BLaER1 treated with 17β-estradiol and CSF1 and Interleukin-3, amounts not matched to agents 10 nM and 100 nM (cell line): ENCODE measurements around the gene OBP2A.

Experiments
- H3K27ac ChIP-seq, 11 experiments: shearing (Covaris generic); formaldehyde crosslinking; 2 replicates each; pipeline ENCODE4 v1.8.1; 2022
- H3K27me3 ChIP-seq, 11 experiments: shearing (Covaris generic); formaldehyde crosslinking; 2 replicates each; pipeline ENCODE4 v1.8.1; 2022
- H3K36me3 ChIP-seq, 11 experiments: shearing (Covaris generic); formaldehyde crosslinking; 2 replicates each; pipeline ENCODE4 v1.8.1; 2022
- H3K4me1 ChIP-seq, 10 experiments: shearing (Covaris generic); formaldehyde crosslinking; 2 replicates each; pipeline ENCODE4 v1.8.1; 2022
- H3K4me2 ChIP-seq, 11 experiments: shearing (Covaris generic); formaldehyde crosslinking; 2 replicates each; pipeline ENCODE4 v1.8.1; 2022
- H3K4me3 ChIP-seq, 10 experiments: shearing (Covaris generic); formaldehyde crosslinking; 2 replicates each; pipeline ENCODE4 v1.8.1; 2022
- H3K9ac ChIP-seq, 11 experiments: shearing (Covaris generic); formaldehyde crosslinking; 2 replicates each; pipeline ENCODE4 v1.8.1; 2022
- H3K9me3 ChIP-seq, 11 experiments: shearing (Covaris generic); formaldehyde crosslinking; replicated peaks in 1 of 11; 2 replicates each; pipeline ENCODE4 v1.8.1; 2022
- H4K20me1 ChIP-seq, 11 experiments: shearing (Covaris generic); formaldehyde crosslinking; 2 replicates each; pipeline ENCODE4 v1.8.1; 2022
- Cebpa-rat ChIP-seq, 11 experiments: shearing (Covaris generic); IDR thresholded peaks; 2 replicates each; pipeline ENCODE4 v1.8.1; 2022

Gene OBP2A

GRCh38 chr9:135552021-135552697, 6.2 kb downstream of the OBP2A start:
- H3K9ac ChIP-seq, result peak overlapping the region in 1 of 11 experiments; percentile 62; a peak in 1 of 22 replicates
- no peak for TF ChIP-seq Cebpa-rat (IDR thresholded peaks at IDR 0.05)

DNA sequence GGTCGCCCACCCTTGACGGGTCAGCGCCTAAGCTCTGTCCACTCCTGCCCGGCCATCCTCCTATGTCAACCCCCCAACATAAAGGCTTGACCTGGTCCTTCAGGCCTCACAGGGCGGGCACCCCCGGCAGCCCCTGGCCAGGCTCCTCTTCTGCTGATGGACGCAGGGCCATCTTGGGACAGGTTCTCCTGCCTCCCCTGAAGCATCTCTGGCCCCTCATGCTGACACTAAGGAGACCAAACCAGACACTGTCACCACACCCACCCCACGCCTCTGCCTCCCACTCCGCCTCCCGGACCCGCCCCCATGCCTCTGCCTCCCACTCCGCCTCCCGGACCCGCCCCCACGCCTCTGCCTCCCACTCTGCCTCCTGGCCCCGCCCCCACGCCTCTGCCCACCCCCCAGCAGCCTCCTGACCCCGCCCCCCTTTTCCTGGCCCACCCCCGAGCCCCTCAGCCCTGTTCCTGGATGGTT, 6.8 kb downstream of the OBP2A start:
- Histone ChIP-seq H4K20me1 (peaks cover 0 to 10% (median 0%) of the 10 kb centered on the region in 11 experiments; a peak in 6 of 22 replicates), H3K4me2 (peak overlapping the region in 2 of 11 experiments; percentile 80 to 82; a peak in 2 of 22 replicates), H3K9me3 (no peaks in the 10 kb centered on the region), H3K27me3 (peaks cover 0 to 7% (median 0%) of the 10 kb centered on the region in 11 experiments; a peak in 1 of 22 replicates), H3K36me3 (no peaks in the 10 kb centered on the region), H3K4me1 (peaks cover 10 to 28% (median 26%) of the 10 kb centered on the region in 10 experiments; a peak in 19 of 20 replicates), H3K9ac (no peak overlapping the region), H3K27ac (0 out of 22 replicates have a peak overlapping the region, but pooled peaks of 1 of the 11 experiments have one; percentile 17), H3K4me3 (no peak overlapping the region)
- TF ChIP-seq Cebpa-rat (IDR thresholded peaks at IDR 0.05), result no peak

More at GRCh38 chr9:135552021-135552697, 6.2 kb downstream of the OBP2A start:
- Histone ChIP-seq H3K4me3 (no peak overlapping the region), H3K4me1 (peaks cover 10 to 28% (median 26%) of the 10 kb centered on the region in 10 experiments; a peak in 19 of 20 replicates), H3K9me3 (no peaks in the 10 kb centered on the region), H3K27ac (0 out of 22 replicates have a peak overlapping the region, but pooled peaks of 1 of the 11 experiments have one; percentile 17), H4K20me1 (peaks cover 0 to 10% (median 0%) of the 10 kb centered on the region in 11 experiments; a peak in 6 of 22 replicates), H3K4me2 (peak overlapping the region in 9 of 11 experiments; percentile 23 to 82 (median 74); a peak in 10 of 22 replicates), H3K27me3 (peaks cover 0 to 7% (median 0%) of the 10 kb centered on the region in 11 experiments; a peak in 1 of 22 replicates), H3K36me3 (no peaks in the 10 kb centered on the region)

GRCh38 chr9:135554718-135555117, 8.8 kb downstream of the OBP2A start:
- Histone ChIP-seq H3K4me3 (no peak overlapping the region), H3K27me3 (peaks cover 0 to 7% (median 0%) of the 10 kb centered on the region in 11 experiments; a peak in 1 of 22 replicates), H3K4me2 (no peak overlapping the region), H3K9me3 (no peaks in the 10 kb centered on the region), H3K9ac (no peak overlapping the region), H3K27ac (no peak overlapping the region), H3K4me1 (peaks cover 10 to 28% (median 26%) of the 10 kb centered on the region in 10 experiments; a peak in 19 of 20 replicates), H4K20me1 (peaks cover 0 to 10% (median 0%) of the 10 kb centered on the region in 11 experiments; a peak in 6 of 22 replicates), H3K36me3 (no peaks in the 10 kb centered on the region)
- TF ChIP-seq Cebpa-rat (IDR thresholded peaks at IDR 0.05), result no peak

DNA sequence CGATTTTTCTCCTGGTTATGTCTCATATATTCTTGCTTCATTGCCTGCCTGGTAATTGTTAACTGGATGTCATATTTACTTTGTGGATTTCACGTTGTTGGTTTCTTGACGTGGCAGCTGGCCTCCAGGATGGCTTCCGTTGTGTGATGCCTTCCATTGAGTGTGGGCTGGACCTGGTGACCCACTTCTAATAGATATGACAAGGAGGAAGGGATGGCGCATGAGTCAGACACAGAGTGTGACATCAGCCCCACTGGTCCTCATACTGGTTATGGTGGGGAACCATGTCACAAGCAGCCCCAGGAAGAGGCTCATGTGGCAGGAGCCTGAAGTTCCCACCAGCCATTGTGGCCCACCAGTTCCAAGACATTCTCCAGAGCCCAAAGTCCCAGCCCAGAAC, 9.3 kb downstream of the OBP2A start:
- Histone ChIP-seq H3K36me3 (no peaks in the 10 kb centered on the region), H4K20me1 (peaks cover 0 to 8% (median 0%) of the 10 kb centered on the region in 11 experiments; a peak in 6 of 22 replicates), H3K9me3 (no peaks in the 10 kb centered on the region), H3K27ac (no peak overlapping the region), H3K27me3 (peaks cover 0 to 7% (median 0%) of the 10 kb centered on the region in 11 experiments; a peak in 1 of 22 replicates), H3K9ac (no peak overlapping the region), H3K4me3 (no peak overlapping the region), H3K4me1 (peaks cover 10 to 25% (median 24%) of the 10 kb centered on the region in 10 experiments; a peak in 19 of 20 replicates), H3K4me2 (no peak overlapping the region)
- TF ChIP-seq Cebpa-rat (IDR thresholded peaks at IDR 0.05), result no peak

DNA sequence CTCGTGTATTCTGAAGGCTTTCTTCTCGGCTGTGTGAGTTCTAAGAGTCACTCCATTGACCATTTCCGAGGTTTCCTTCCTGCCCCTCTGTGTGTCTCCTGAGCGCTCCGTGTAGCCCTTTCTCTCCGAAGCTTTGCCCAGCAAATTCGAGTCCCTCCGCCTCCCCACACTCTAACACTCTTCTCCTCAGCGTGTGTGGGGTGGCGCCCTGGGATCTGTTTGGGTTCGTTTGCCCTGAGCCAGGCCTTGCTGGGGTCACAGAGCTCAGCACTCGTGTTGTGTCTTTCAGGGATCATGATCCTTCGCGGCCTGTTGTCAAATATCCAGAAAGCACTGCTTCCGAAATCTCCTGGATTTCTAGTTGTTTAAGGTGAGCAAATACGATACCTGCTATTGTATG, 10.0 kb downstream of the OBP2A start:
- Histone ChIP-seq H3K4me2 (no peak overlapping the region), H3K36me3 (no peaks in the 10 kb centered on the region), H3K4me1 (peaks cover 5 to 18% (median 17%) of the 10 kb centered on the region in 10 experiments; a peak in 19 of 20 replicates), H3K27ac (no peak overlapping the region), H3K9ac (no peak overlapping the region), H3K4me3 (no peak overlapping the region), H3K27me3 (0 out of 22 replicates have a peak, but pooled peaks cover 0 to under 1% (median 0%) of the 10 kb centered on the region in 11 experiments), H3K9me3 (no peaks in the 10 kb centered on the region), H4K20me1 (peaks cover 0 to 1% (median 0%) of the 10 kb centered on the region in 11 experiments; a peak in 4 of 22 replicates)
- TF ChIP-seq Cebpa-rat (IDR thresholded peaks at IDR 0.05), result no peak

DNA sequence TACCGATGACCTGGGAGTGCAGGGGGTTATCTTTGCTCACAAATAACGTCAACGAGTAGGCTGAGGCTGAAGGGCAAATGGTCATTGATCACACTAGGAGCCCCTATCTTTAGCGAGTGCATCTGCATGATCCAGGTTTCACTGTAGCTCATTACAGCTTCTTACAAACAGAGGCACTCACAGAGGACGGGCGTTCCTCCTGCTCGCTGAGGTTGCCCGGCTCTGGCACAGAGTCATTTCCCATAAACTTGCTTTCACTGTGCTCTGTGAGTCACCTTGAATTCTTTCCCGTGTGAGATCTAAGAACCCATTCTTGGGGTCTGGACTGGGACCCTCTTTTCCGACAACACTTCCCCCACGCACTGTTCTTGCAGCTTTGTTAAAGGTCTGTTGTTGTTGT, 13.7 kb downstream of the OBP2A start:
- Histone ChIP-seq H3K9ac (no peak overlapping the region), H3K27ac (no peak overlapping the region), H3K9me3 (no peaks in the 10 kb centered on the region), H3K27me3 (no peaks in the 10 kb centered on the region), H4K20me1 (no peaks in the 10 kb centered on the region; a peak in 2 of 22 replicates), H3K4me2 (no peak overlapping the region), H3K4me3 (no peak overlapping the region), H3K4me1 (0 out of 20 replicates have a peak, but pooled peaks cover 0 to 5% (median 0%) of the 10 kb centered on the region in 10 experiments), H3K36me3 (no peaks in the 10 kb centered on the region)
- no peak for TF ChIP-seq Cebpa-rat (IDR thresholded peaks at IDR 0.05)

DNA sequence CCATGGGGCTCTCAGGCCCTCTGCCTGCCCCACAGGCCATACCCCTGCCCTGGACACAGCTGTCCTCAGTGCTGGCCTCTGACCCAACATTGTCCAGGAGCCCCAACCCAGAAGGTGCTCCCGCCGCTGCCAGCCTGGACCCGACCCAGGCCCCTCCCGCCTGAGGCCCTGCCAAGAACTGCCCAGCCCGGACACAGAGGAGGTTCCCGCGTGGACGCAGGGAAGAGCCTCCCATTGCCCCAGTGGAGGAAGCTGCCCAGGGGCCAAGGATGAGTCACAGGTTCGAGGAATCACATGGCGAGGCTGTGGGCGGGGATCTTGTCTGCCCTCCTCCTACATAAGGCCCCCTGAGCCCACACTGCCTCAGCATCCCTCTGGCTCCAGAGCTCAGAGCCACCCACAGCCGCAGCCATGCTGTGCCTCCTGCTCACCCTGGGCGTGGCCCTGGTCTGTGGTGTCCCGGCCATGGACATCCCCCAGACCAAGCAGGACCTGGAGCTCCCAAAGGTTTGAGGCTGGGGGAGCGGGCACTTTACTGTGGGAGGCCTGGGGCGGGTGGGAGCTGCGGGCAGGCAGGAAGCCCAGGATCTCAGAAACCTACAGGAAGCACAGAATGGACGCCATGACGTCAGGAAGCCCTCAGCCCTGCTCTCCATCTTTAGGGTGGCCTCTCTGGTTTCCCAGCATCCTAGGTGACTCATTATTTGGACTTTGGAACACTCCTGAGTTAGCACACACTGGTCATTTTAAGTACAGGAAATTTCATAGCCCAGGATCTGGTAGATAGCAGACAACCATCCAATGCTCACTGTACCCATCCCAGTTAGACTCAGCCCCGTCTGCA, 15.7 kb downstream of the OBP2A start, which contains the start of gene PAEP:
TSS of gene PAEP (plus strand) at position 366 of the 844 bp plus-strand sequence.
- Histone ChIP-seq H3K27me3 (no peaks in the 10 kb centered on the region), H4K20me1 (peaks cover 0 to 5% (median 0%) of the 10 kb centered on the region in 11 experiments; a peak in 3 of 22 replicates), H3K4me1 (peaks cover 5 to 15% (median 8%) of the 10 kb centered on the region in 10 experiments; a peak in 15 of 20 replicates)

DNA sequence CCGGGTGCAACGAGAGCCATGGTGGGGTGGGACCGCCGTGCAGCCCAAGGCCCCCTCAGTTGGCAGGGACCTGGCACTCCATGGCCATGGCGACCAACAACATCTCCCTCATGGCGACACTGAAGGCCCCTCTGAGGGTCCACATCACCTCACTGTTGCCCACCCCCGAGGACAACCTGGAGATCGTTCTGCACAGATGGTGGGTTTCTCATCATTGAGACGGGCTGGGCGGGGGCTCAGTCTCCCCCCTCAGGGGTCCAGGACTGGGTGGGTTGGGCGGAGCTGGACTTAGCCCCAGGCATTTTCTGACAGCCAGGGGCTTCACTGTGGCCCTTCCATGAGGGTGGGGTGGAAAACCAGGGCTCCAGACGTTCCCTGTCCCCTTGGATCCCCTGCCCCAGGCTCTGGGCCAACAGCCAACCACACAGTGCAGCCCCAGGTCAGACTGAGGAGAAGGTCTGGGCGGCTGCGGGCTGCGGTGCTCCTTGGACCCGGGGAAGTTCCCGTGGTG, 16.4 kb downstream of the OBP2A start:
- TF ChIP-seq Cebpa-rat (IDR thresholded peaks at IDR 0.05), result no peak
- Histone ChIP-seq H3K27ac (no peak overlapping the region), H3K36me3 (no peaks in the 10 kb centered on the region), H3K9me3 (no peaks in the 10 kb centered on the region), H3K9ac (no peak overlapping the region), H3K4me1 (peaks cover 5 to 17% (median 9%) of the 10 kb centered on the region in 10 experiments; a peak in 15 of 20 replicates), H3K27me3 (no peaks in the 10 kb centered on the region), H3K4me3 (no peak overlapping the region), H4K20me1 (peaks cover 0 to 5% (median 0%) of the 10 kb centered on the region in 11 experiments; a peak in 3 of 22 replicates), H3K4me2 (no peak overlapping the region)

More for the DNA sequence above, 15.7 kb downstream of the OBP2A start, which contains the start of gene PAEP:
- H3K4me3 ChIP-seq, result no peak within 1 kb of the TSS
- no peak for TF ChIP-seq Cebpa-rat (IDR thresholded peaks at IDR 0.05)
- no peaks in the 10 kb centered on the region for H3K36me3 ChIP-seq
- H3K27ac ChIP-seq, result no peak within 1 kb of the TSS
- no peak within 1 kb of the TSS for H3K9ac ChIP-seq
- H3K9me3 ChIP-seq, result no peaks in the 10 kb centered on the region
- H3K4me2 ChIP-seq, result no peak within 1 kb of the TSS; a peak in 1 of 22 replicates
